ENCODE measurements around the gene RANBP1. TPM values are rescaled to one million over a fixed set of nuclear protein-coding genes. Genes with fewer than 3 reads are reported as not detected.

The RANBP1 gene
- polyA plus RNA-seq, 10 donors = 97.4 to 131 (median 105) TPM

DNA sequence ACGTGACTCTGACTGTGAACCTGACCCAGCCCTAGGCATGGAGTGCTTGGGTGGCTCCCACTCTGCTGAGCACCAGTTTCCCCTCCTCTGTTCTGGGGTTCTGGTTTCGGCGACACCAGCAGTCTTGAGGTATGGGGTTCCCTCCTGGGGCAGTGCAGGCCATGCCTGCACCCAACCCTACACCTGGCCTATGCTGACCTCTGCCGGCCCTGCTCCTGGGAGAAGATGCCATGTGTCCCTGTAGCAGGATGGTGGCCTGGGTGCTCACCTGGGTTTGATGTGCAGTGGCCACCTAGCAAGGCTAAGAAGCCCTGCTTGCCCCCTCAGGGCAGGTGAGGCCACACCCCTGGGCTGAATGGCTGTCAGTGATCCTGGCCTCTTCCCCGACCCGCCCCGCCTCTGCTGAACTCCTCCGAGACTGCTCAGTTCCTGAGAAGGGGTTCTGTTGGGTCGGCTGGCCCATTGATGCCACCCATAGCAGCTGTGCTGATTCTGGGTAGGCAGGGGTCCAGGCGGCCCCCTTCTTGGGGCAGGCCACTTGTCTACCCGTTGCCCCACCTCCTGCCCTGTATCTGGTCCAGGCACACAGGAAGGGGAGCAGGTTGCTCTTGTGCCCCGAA is 18.1 kb downstream of the RANBP1 start:
- DNase-seq = no peak

DNA sequence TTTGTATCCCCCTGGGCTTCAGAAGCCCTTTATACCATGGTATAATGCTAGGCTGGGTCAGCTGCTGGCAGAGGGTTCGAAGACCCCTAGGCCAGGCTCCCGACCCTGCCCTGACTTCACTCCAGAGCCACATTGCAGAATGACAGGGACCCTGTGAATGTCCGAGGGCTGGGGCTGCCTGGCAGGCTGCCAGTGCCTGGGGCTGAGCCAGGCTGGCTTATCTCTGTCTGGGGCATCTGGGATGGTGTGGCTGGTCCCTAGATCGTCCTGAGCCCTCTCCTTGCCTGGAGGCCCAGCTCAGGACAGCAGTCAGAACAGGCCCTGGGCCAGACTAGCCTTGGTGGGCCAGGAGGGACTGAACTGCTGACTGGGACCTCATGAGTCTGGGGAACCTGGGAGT is 19.4 kb downstream of the RANBP1 start:
- DNase-seq = no peak

DNA sequence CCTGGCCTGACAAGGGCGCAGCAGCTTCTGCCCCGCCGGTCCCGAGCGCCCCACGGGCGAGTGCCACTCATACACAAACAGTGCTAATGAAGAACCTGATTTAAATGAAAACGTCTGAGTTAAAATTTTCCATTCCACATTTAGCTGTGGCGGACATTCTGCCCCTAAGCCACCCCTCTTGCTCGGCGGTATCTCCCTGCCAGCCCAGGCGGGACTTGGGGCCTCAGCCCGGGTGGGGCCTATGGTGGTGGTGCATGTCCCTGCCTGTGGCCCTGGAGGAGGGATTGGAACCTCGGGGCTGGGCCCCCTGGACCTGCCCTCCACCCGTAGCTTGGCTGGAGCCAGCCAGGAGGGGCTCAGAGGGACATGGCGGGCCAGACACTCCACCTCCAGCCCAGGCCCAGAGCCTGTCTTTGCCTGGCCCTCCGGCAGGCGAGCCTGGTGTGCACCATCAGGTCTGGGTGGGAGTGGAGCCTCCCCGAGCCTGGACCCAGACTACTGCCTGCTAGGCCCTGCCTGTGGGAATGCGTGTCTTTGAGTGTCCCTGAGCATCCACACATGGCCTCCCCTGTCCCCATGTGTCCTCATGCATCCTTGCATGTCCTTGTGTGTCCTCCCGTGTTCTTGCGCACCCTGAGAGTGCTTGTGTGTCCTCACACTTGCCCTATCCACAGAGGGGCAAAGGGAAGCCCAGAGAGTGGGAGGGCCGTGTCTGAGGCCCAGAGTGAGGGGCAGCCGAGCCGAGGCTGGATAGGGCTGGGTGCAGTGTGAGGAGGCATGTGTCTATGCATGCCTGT is 20.1 kb downstream of the RANBP1 start:
- DNase-seq = no peak

DNA sequence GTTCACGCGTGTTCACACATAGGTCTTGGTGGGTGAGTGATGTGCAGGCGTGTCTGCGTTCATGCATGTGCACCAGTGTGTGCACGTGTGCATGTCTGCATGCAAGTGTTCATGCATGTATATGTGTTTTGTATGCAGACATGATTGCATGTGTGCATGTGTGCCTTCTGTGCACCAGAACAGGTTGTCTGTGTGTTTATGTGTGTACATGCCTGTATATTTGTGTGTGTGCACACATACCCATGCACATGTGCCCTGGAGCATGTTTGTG is 20.6 kb downstream of the RANBP1 start:
- DNase-seq = no peak

DNA sequence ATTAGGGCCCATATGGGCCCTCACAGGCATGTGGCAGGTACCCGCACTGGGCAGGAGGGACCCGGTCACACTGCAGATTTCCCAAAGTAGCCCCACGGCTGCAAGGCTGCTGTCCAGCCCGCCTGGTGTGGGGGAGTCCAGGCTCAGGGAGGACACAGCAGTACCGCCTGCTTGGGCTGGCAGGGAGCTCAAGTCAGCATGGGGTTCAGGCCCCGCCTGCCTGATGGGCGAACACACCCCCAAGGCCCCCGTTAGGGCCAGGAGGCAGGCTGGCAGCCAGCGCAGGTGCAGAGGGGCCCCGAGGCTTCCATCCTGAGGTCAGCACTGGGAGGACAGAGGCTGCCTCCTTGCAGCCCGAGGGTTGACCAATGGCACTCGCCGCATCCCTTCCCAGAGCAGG is 21.2 kb downstream of the RANBP1 start:
- DNase-seq = no peak

DNA sequence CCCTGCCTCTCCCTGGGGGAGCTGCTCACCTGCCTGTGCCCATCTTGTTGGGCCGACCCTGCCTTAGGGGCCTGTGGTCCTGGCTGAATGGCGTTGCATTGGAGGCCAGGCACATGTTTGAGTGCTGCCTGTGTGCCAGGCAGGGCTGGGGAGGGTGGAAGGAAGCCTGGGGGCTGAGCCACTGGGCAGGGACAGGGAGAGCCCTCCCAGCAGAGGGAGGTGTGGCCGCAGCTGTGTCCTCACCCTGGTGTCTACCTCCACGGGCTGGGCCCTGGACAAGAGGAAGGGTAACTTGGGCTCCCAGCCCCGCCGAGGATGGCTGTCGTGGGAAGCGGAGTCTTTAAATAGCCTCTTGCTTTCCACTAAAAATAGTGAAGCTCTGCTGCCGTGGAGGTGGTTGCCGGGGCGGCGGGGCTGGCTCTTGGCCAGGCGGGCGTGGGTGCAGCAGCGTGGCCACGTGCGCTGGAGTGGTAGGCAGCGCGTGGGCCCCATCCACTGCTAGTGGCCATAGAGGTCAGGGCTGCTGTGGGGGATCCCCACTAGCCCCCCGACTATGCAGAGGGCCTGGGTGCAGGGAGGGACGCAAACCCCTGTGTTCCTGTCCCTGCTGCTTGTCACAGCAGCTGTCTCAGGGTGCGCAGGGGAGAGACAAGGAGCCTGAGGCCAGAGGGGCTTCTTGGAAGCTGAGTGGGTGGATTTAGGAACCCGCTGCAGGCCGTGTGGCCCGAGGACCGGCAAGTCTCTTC is 21.9 kb downstream of the RANBP1 start:
- no peak for DNase-seq

DNA sequence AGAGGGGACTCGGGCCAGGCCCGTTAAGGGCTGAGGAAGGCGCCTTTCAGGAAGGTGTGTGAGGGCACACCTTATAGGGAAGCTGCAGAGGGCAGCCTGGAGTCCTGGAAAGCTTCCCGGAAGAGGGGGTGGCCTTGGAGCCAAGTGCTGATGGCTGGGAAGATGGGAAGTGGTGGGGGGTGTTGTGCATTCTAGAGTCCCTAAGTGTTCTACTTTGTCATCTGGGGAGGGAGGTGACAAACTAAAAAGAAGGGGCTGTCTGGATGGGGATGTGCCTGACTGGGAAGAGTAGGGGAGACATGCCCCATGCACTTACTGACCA is 22.5 kb downstream of the RANBP1 start:
- no peak for DNase-seq

DNA sequence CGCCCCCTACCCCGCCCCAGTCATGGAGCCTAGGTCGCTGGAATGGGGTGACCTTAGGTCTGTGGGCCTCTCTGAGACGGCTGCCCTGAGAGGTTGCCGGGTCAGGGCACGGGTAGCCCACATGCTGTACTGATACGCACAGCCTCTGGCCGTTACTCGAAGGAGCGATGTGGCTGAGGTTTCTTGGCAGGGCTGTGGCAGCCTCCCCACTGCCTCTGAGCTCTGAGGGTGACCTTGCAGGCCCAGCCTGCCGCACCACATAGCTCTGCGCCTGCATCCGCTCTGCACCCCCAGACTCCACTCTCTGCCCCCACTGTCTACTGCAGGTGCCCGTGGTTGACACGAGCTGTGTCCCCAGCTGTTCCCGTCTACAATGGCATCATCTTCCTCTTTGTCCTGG is 23.0 kb downstream of the RANBP1 start:
- no peak for DNase-seq

DNA sequence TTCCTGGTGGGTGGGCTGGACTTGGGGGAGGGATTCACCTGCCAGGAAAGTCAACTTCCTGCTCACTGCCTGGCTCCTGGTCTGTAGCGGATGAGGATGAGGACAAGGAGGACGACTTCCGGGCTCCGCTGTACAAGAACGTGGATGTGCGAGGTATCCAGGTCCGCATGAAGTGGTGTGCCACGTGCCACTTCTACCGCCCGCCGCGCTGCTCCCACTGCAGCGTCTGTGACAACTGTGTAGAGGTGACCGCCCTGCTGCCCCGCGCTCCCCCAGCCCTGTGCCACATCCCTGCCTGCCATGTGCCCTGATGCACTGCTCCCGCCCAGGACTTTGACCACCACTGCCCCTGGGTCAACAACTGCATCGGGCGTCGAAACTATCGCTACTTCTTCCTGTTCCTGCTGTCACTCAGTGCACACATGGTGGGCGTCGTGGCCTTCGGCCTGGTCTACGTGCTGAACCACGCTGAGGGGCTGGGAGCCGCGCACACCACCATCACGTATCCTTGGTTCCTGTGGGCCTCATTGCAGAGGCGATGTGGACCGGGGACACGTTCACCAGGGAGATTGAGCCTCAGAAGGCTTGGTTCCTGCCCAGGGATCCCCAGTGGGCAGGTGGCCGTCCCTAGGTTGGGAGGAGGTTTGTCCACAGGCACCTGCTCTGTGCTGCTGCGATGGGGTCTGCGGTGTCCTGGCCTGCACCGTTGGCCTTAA is 23.6 kb downstream of the RANBP1 start:
- no peak for DNase-seq

DNA sequence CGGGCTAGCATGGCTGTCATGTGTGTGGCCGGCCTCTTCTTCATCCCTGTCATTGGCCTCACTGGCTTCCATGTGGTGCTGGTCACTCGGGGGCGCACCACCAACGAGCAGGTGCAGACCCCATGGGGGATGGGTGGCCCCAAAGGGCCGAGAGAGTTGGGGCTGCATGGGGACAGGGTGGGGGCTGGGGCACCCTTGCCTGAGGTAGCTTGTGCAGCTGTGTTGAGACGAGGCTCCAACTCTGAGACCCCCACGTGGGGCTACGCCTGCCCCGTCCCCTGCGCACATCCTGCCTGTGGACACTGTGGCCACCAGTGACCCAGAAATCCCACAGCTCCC is 24.2 kb downstream of the RANBP1 start:
- DNase-seq = no peak

DNA sequence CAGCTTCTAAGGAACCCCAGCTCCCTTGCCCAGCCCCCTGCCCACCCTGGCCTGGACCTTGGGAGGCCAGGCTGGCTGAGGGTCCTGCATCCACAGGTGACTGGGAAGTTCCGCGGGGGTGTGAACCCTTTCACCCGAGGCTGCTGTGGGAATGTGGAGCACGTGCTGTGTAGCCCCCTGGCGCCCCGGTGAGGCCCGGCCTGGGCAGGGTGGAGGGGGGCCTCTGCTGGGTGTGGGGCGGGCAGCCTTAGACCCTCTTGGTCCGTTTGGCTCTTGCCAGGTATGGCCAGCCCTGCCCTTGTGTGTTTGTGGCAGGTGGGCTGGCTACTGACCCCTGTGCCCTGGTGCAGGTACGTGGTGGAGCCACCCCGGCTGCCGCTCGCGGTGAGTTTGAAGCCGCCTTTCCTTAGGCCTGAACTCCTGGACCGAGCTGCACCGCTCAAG is 24.6 kb downstream of the RANBP1 start:
- no peak for DNase-seq

DNA sequence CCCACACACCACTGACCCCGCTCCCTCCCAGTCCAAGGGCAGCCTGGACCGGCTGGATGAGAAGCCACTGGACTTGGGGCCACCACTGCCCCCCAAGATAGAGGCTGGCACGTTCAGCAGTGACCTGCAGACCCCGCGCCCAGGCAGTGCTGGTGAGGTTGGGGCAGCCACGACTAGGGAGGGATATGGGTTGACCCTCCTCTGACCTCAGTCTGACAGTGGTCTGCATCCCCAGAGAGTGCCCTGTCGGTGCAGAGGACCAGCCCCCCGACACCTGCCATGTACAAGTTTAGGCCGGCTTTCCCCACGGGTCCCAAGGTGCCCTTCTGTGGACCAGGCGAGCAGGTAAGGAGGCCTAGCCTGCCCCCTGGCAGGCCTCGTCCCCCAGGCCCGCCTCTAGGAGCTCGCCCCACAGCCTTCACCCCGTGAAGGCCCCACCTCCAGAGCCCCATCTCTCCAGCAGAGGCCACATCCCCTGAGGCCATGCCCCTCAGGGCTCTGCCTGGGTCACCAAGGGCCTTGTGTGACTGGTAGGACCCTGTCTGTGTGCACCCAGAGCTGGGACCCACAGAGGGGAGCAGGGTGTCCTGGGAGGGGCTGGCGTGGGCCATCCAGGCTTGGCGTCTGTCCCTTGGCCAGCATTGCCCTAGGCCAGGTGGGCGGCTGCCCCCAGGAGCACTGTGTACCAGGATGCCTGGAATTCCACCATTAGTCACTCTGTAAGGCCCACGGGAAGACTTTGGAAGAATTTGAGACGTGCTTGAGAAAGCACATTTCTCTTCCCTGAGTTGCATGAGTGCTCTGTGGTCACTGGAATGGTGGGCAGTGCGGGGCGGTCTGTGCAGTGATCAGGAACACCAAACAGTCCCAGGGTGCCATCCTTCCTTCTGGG is 25.5 kb downstream of the RANBP1 start:
- no peak for DNase-seq

DNA sequence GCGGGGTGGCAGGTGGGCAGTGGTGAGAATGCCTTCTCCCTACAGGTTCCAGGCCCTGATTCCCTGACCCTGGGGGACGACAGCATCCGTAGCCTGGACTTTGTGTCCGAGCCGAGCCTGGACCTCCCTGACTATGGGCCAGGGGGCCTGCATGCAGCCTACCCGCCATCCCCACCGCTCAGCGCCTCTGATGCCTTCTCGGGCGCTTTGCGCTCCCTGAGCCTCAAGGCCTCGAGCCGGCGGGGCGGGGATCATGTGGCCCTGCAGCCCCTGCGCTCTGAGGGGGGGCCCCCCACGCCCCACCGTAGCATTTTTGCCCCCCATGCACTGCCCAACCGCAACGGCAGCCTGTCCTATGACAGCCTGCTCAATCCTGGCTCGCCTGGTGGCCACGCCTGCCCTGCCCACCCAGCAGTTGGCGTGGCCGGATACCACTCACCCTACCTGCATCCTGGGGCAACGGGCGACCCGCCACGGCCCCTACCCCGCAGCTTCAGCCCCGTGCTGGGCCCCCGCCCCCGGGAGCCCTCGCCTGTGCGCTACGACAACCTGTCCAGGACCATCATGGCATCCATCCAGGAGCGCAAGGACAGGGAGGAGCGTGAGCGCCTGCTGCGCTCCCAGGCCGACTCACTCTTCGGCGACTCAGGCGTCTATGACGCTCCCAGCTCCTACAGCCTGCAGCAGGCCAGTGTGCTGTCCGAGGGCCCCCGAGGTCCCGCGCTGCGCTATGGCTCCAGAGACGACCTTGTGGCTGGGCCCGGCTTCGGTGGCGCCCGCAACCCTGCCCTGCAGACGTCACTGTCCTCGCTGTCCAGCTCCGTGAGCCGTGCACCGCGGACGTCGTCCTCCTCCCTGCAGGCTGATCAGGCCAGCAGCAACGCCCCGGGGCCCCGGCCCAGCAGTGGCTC is 27.1 kb downstream of the RANBP1 start:
- no peak for DNase-seq

DNA sequence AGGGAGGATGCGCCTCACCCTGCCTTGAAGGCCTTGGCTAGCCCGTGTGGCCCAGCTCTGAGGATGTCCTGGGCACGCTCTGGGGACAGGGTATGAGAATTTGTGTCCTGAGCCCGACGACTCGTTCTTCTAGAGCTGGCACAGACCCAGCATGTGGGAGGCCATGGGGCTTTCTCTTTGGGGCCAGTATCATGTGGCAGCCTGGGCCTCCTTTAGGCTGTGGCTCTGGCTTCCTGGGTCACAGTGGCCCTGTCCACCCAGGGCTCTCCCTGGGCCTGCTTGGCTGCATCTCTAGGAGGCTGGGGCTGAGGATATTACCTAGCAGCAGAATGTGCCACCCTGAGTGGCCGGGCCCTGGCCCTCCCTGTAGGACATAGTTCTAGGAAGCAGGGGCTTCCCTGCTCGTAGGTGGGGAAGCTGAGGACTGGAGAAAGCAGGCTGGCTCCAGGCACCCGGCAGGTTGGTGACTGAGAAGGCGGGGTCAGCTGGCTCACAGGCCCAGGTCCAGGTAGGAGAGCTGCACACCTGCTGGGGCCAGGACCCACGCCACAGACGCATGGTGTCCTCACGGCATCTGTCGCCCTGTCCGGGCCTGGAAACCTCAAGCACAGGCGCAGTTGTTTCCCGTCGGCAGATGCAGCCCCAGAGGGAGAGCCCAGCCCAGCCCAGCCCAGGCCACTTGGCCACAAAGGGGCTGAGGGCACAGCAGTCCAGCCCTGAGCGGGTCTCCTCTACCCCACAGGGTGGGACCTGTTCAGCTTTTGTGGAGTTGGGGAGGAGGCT is 28.2 kb downstream of the RANBP1 start:
- no peak for DNase-seq

DNA sequence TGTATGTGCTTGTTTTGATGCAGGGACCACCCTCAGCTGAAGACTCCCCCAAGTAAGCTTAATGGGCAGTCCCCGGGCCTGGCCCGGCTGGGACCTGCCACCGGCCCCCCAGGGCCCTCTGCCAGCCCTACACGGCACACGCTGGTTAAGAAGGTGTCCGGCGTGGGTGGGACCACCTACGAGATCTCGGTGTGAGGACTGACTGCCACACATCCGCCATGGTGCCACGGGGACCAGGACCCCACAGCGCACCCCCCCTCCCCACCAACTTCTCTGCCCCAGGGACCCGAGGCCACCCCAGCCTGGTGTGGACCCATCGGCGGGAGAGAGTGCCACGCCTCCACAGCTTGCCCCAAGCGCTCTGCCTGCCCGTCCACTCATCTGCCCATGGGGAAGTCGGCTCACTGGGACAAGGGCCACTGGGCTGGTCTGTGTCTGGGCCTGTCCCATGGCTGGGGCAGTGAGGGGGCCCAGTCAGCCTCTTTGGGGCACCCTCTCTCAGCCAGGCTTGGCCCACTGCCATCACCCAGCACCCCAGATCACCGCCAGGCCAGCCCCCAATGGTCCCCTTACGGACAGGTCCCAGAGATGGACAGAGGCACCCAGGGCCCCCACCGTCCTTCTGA is 29.4 kb downstream of the RANBP1 start:
- no peak for DNase-seq

DNA sequence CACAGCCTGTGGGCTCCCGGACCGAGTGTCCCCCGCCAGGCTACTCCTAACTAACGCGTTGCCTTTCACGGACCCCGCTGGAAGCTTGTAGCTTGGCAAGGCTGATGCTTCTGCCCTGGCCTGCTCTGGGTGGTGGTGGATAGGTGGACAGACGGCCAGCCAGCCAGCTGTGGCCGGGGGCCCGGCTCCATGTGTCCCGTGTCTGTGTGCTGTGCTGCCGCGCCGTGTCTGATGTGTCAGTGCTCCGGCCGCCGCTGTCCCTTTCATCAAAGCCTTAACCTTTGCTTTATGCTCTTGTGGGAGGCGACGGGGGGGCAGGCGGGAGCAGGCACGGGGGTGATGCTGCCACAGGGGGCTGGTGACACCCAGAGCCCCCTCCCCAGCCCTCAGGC is 29.9 kb downstream of the RANBP1 start:
- DNase-seq = no peak

DNA sequence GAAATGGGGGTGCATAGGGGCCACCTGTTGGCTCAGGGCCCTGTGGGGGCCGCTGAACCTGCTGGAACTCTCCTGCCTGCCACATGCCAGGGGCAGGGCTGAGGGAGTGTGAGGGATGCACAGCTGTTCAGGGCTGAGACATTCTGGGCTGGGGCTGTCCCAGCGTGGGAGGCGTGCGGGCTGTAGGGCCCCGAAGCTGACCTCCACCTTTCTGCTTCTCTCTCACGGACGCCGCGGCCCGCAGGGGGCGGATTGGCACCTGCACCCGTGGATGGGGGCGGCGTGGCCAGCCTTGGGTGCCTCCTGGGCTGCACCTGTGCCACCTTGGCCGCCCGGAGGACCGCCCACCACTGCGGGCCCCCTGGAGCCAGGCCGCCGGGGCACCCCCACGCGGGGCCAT is 30.9 kb downstream of the RANBP1 start:
- no peak for DNase-seq

DNA sequence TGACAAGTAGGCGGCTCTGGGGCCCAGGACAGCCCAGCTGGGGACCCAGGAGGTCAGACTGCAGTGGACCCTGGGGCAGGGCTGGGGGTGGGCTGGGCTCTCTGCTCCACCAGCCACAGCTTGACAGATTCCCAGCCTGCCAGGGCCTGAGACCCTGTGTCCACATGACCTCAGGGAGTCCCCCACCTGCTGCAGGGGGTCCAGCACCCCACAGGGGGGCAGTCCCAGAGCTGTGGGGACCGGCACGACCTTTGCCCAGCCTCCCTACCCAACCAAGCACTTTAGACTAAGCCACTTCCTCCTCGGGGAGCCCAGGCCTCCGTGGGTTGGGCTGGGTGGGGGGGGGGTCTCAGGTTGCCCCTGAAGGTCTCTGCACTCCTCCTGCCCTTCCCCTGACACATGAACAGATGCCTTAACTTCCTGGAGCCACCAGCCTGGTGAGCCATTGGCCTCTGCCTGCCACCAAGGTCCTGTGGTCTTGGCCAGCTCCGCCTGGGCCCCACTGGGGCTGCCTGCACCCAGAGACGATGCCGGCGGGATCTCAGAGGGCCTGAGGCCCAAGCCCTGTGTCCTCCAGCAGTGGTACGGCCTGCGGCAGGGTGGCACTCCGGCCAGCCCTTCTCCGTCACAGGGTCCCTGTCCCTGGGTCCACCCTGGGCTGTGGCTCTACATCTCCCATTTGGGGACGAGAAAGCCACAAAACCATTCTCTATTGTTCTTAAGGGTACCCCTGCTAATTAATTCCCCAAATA is 31.5 kb downstream of the RANBP1 start:
- DNase-seq = no peak

DNA sequence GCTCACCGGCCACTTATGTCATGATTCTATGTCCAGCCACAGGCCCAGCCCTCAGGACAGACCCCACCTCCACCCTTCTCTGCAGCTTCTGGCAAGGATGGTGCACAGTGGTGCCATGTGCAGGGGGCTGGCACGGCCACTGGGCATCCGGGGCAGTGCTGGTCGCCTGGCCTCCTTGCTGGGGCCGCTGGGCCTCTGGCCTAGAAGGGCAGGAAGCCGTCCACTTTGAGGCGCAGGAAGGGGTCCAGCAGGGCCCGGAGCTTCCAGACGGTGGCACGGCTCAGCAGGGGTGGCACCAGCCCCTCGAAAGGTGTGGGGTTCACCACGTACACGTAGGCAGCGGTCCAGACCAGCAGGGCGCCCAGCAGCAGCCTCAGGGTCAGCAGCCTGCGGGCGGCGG is 32.5 kb downstream of the RANBP1 start:
- DNase-seq = no peak

All from muscle of back (tissue), 11 donors.